Keratinocyte (primary cell): ENCODE results near the gene DIAPH2.

Source experiments
- EZH2 ChIP-seq: IDR thresholded peaks from one replicate; pipeline ENCODE4 v1.6.1; 2012; ENCODE audit warnings: inconsistent platforms, mild to moderate bottlenecking, low read length, moderate library complexity
- TF ChIP-seq, protein P1 (sequence below), 3 experiments: IDR thresholded peaks in 1 of 3; conservative IDR thresholded peaks in 1 of 3; optimal IDR thresholded peaks in 1 of 3; 2 replicates in 2 of 3; 3 replicates in 1 of 3; pipeline versions ENCODE3 to v1.5.1; 2011; ENCODE audit warnings: low read length in 3 of 3, mild to moderate bottlenecking in 3 of 3, moderate library complexity in 2 of 3, control low read depth in 1 of 3, inconsistent platforms in 1 of 3; ENCODE audit not compliant: insufficient read depth in 2 of 3; ENCODE audit errors: extremely low read depth in 1 of 3

GRCh38 chrX:97045470-97045869, 360.8 kb downstream of the DIAPH2 start:
- TF ChIP-seq, protein P1, sequence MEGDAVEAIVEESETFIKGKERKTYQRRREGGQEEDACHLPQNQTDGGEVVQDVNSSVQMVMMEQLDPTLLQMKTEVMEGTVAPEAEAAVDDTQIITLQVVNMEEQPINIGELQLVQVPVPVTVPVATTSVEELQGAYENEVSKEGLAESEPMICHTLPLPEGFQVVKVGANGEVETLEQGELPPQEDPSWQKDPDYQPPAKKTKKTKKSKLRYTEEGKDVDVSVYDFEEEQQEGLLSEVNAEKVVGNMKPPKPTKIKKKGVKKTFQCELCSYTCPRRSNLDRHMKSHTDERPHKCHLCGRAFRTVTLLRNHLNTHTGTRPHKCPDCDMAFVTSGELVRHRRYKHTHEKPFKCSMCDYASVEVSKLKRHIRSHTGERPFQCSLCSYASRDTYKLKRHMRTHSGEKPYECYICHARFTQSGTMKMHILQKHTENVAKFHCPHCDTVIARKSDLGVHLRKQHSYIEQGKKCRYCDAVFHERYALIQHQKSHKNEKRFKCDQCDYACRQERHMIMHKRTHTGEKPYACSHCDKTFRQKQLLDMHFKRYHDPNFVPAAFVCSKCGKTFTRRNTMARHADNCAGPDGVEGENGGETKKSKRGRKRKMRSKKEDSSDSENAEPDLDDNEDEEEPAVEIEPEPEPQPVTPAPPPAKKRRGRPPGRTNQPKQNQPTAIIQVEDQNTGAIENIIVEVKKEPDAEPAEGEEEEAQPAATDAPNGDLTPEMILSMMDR (optimal IDR thresholded peaks at IDR 0.05 in 1 of 3, IDR thresholded peaks at IDR 0.05 in 1 of 3, conservative IDR thresholded peaks at IDR 0.05 in 1 of 3; ENCODE audit: extremely low read depth in 1 of 3, insufficient read depth in 2 of 3, low read length in 3 of 3) = no peak
- no peak for TF ChIP-seq EZH2
